ENCODE results near the gene PDSS2.

The PDSS2 gene

DNA sequence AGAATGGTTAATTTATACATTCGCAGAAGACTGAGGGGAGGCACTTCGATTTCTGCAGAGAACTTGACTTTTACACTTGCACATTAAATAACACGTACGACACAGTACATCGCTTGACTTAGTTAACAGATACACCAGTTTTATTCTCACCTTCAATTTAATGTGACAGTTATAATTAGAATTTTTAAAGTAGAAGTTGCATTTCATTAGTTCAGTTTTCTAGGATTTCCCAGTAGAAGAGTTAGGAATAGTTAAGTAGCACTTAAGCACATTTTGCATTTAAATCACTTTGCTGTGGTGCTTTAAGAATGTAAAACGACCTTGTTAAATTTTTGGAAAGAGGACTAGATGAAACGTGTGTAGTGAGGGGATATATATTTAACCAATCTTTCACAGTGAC is 342.4 kb downstream of the PDSS2 start:
- H3K4me3 Mint-ChIP-seq: peak overlapping the region; percentile 80

DNA sequence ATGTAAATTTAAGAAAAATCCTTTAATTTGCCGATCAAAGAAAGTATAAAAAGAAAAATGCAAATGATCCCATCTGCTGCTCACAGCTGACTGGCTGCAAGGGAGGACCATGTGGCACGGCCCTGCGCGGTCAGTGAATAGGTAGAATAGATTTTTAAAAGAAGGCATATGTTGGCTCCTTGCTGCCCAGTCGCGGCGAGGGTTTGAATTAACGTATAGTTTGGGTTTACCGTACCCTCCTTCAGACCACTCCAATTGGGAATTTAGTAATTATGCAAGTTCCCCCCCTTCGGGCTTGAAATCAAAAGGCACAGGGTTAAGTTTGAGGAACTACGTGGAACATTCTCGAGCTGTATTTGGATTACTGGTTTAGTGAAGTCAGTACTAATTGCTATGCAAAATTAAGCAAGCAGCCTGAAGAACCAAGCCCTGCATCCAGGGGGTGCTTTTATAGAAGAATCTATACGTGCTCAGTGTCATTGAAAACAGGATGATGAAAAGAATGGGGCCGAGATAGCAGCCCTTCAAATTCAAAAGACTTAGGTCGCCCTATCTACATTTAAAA is 343.0 kb downstream of the PDSS2 start:
- Mint-ChIP-seq H3K4me3 (peak overlapping the region; percentile 80), H3K27me3 (ENCODE audit: low read depth, poor library complexity) (no peaks in the 10 kb centered on the region), H3K4me1 (peaks cover 44% of the 10 kb centered on the region), H3K27ac (peak overlapping the region; percentile 97), H3K9me3 (no peaks in the 10 kb centered on the region), H3K36me3 (ENCODE audit: low read depth) (peaks cover 9% of the 10 kb centered on the region)
- peak; percentile 39 for DNase-seq
- TF ChIP-seq, protein P1, sequence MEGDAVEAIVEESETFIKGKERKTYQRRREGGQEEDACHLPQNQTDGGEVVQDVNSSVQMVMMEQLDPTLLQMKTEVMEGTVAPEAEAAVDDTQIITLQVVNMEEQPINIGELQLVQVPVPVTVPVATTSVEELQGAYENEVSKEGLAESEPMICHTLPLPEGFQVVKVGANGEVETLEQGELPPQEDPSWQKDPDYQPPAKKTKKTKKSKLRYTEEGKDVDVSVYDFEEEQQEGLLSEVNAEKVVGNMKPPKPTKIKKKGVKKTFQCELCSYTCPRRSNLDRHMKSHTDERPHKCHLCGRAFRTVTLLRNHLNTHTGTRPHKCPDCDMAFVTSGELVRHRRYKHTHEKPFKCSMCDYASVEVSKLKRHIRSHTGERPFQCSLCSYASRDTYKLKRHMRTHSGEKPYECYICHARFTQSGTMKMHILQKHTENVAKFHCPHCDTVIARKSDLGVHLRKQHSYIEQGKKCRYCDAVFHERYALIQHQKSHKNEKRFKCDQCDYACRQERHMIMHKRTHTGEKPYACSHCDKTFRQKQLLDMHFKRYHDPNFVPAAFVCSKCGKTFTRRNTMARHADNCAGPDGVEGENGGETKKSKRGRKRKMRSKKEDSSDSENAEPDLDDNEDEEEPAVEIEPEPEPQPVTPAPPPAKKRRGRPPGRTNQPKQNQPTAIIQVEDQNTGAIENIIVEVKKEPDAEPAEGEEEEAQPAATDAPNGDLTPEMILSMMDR (IDR thresholded peaks at IDR 0.05): no peak

More for the DNA sequence above, 342.4 kb downstream of the PDSS2 start:
- H3K36me3 Mint-ChIP-seq (ENCODE audit: low read depth): peaks cover 3% of the 10 kb centered on the region
- peaks cover 47% of the 10 kb centered on the region for H3K4me1 Mint-ChIP-seq
- H3K27ac Mint-ChIP-seq: peak overlapping the region; percentile 97
- TF ChIP-seq, protein P1 (IDR thresholded peaks at IDR 0.05): no peak
- H3K27me3 Mint-ChIP-seq (ENCODE audit: low read depth, poor library complexity): no peaks in the 10 kb centered on the region
- H3K9me3 Mint-ChIP-seq: no peaks in the 10 kb centered on the region
- DNase-seq: no peak

DNA sequence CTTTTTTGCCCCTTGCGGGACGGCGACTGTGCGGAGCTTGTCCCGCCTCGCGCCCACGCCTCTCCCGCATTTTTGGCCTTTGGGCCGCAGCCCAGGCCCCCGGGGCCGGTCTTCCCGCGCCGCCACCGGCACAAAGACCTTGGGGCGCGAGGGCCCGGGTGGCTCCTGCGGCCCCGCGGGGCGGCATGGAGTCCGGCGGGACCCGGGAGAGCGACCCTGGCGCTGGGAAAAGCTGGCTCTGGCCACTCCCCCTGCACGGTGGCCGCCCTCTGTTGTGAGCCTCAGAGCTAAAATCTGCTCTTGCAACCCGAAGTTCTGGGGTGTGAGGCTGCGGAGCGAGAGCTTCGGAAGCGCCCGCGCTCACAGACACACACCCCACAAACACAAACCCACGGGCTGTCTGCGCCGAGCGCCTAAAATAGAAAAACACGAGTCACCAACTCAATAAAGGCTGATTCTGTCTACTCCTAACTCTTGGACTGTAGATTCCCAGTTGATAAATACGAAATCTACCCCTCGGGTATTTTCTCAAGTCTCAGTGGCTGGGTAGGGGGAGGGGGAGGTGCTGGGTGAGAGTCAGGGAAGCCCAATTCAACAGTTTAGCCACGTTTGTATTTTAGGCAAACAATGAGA is 343.6 kb downstream of the PDSS2 start:
- Mint-ChIP-seq H3K9me3 (no peaks in the 10 kb centered on the region), H3K4me3 (peak overlapping the region; percentile 80), H3K27me3 (ENCODE audit: low read depth, poor library complexity) (no peaks in the 10 kb centered on the region), H3K36me3 (ENCODE audit: low read depth) (peaks cover 12% of the 10 kb centered on the region), H3K27ac (peak overlapping the region; percentile 97), H3K4me1 (peaks cover 39% of the 10 kb centered on the region)
- TF ChIP-seq, protein P1 (IDR thresholded peaks at IDR 0.05): no peak
- peak; percentile 84 for DNase-seq

DNA sequence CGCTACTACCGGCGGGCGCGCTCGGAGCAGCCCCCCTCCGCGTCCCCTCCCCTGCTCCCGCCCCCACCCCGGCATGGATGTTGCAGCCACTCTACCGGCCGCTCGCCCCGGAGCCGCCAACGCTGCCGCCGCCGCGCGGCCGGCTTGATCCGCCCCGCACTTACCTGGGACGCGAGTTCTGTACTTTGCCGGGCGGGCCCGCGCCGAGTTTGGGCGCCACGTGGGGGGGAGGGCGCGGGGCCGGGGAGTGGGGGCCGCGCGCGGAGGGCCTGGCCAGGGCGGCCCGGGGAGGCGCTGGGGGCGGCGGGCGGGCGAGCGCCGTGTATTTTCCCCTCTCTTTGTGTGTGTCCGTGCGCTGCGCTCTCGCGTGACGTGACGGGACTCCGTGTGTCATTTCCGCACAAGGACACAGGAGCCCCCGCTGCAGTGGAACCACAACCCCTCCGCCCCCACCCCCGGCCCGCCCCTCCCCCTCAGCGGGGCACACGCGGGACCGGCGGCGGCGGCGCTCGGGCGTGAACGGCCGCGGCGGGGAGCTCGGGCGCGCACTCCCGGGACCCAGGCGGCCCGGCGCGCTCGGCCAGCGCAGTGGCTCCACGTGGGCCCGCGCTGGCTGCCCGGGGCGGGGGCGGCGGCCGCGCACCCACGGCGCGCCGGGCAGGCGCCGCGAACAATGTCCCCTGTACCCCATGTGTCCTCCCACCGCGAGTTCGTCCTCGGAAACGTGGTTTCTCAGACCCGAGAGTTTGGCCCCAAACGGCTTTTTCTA is 344.3 kb downstream of the PDSS2 start, which contains the start of gene BEND3:
BEND3 (minus strand) TSS at position 590 of the 769 bp plus-strand sequence. CDS start 16,230 bp downstream, outside the sequence.
- Mint-ChIP-seq H3K9me3 (no peaks in the 10 kb centered on the region), H3K4me3 (peak within 1 kb of the TSS; percentile 80), H3K4me1 (peaks cover 41% of the 10 kb centered on the region), H3K36me3 (ENCODE audit: low read depth) (peaks cover 15% of the 10 kb centered on the region), H3K27me3 (ENCODE audit: low read depth, poor library complexity) (no peaks in the 10 kb centered on the region), H3K27ac (peak within 1 kb of the TSS; percentile 97)
- DNase-seq: peak; percentile 61
- TF ChIP-seq, protein P1 (IDR thresholded peaks at IDR 0.05): no peak

DNA sequence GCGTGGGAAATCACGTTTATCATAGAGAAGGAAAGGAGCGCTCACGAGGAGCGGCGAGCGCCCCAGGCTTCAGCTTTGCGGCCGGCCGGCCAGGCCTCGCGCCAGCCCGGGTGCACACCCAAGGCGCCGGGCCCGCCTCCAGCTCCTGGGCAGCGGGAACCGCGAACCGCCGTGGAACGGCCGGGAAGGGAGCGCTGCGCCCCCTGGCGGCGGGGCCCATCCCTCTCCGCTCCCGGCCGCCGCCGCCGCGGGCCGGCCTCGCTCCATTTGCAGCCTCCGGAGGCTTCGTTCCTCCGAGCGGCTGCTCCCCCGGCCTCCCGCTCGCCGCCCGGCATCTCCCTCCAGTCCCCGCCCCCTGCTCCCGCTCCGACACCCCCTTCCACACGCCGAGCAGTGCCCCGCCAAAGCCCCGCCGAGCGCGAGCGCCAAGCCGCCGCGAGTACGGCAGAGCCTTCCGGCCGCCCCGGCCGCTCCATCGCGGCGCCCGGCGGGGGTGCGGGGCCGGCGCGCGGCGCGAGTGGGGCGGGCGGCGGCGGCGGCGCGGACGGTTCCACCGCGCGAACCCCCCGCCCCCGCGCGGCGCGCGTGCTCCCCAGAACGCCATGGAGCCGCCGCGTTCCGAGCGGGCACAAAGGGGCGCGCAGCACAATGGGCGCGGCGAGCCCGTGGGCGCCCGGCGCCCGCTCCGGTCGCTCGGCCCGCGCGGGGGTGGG is 345.0 kb downstream of the PDSS2 start:
- TF ChIP-seq, protein P1 (IDR thresholded peaks at IDR 0.05): peak; percentile 59

More for the DNA sequence above, 345.0 kb downstream of the PDSS2 start:
- DNase-seq: peak; percentile 90
- Mint-ChIP-seq H3K36me3 (ENCODE audit: low read depth) (peaks cover 16% of the 10 kb centered on the region), H3K27ac (peak overlapping the region; percentile 59), H3K9me3 (no peaks in the 10 kb centered on the region), H3K27me3 (ENCODE audit: low read depth, poor library complexity) (no peaks in the 10 kb centered on the region), H3K4me3 (peak overlapping the region; percentile 91), H3K4me1 (peaks cover 43% of the 10 kb centered on the region)
